ENCODE data around the gene PLEKHA1. TPM values are rescaled to one million over a fixed set of nuclear protein-coding genes. Genes with fewer than 3 reads are reported as not detected.

Gene PLEKHA1
- total RNA-seq, 1 donor from 2014 or later, result 40.2 TPM

- no peak for DNase-seq
These were observed 5.0 kb downstream of the PLEKHA1 start for GRCh38 chr10:122379537-122379936.

GRCh38 chr10:122380703-122381102, 6.2 kb downstream of the PLEKHA1 start:
- no peak for DNase-seq

- DNase-seq, result no peak
These were observed 7.2 kb downstream of the PLEKHA1 start for GRCh38 chr10:122381680-122382079.

GRCh38 chr10:122386514-122386913, 12.0 kb downstream of the PLEKHA1 start:
- DNase-seq, result no peak

- no peak for DNase-seq
These were observed 13.1 kb downstream of the PLEKHA1 start for GRCh38 chr10:122387572-122387971.

GRCh38 chr10:122388287-122388997, 13.9 kb downstream of the PLEKHA1 start:
- no peak for DNase-seq

GRCh38 chr10:122390271-122390670, 15.8 kb downstream of the PLEKHA1 start:
- no peak for DNase-seq

GRCh38 chr10:122390679-122391078, 16.2 kb downstream of the PLEKHA1 start:
- no peak for DNase-seq

- no peak for DNase-seq
These were observed 17.4 kb downstream of the PLEKHA1 start for GRCh38 chr10:122391875-122392274.

- no peak for DNase-seq
These were observed 18.3 kb downstream of the PLEKHA1 start for GRCh38 chr10:122392835-122393234.

GRCh38 chr10:122393288-122393687, 18.8 kb downstream of the PLEKHA1 start:
- no peak for DNase-seq

- no peak for DNase-seq
These were observed 28.1 kb downstream of the PLEKHA1 start for GRCh38 chr10:122402548-122403131.

GRCh38 chr10:122404576-122404975, 30.1 kb downstream of the PLEKHA1 start:
- no peak for DNase-seq

GRCh38 chr10:122407375-122408125, 33.0 kb downstream of the PLEKHA1 start:
- peak; percentile 48 for DNase-seq

- no peak for DNase-seq
These were observed 38.8 kb downstream of the PLEKHA1 start for GRCh38 chr10:122413327-122413726.

GRCh38 chr10:122417667-122418066, 43.2 kb downstream of the PLEKHA1 start:
- DNase-seq, result no peak

GRCh38 chr10:122419016-122419415, 44.5 kb downstream of the PLEKHA1 start:
- no peak for DNase-seq

GRCh38 chr10:122419876-122420623, 45.5 kb downstream of the PLEKHA1 start:
- peak; percentile 63 for DNase-seq

GRCh38 chr10:122420624-122421007, 46.1 kb downstream of the PLEKHA1 start:
- DNase-seq, result no peak

GRCh38 chr10:122421054-122421625, 46.6 kb downstream of the PLEKHA1 start:
- DNase-seq, result no peak

GRCh38 chr10:122421742-122422141, 47.2 kb downstream of the PLEKHA1 start:
- DNase-seq, result no peak

GRCh38 chr10:122422266-122422989, 47.9 kb downstream of the PLEKHA1 start:
- DNase-seq, result no peak
